HG03460 (cell line): ENCODE measurements around the gene ZNF429.
"Not testable (repeated sequence)": the region's sequence is repeated elsewhere in the genome, so short reads cannot be mapped to it uniquely, and the experiment has no call there.

Source experiments
- ATAC-seq: cut with Tn5 transposase; IDR thresholded peaks from one replicate; pipeline ENCODE4 v1.9.1; 2021; ENCODE audit not compliant: unreplicated experiment

The ZNF429 gene

DNA sequence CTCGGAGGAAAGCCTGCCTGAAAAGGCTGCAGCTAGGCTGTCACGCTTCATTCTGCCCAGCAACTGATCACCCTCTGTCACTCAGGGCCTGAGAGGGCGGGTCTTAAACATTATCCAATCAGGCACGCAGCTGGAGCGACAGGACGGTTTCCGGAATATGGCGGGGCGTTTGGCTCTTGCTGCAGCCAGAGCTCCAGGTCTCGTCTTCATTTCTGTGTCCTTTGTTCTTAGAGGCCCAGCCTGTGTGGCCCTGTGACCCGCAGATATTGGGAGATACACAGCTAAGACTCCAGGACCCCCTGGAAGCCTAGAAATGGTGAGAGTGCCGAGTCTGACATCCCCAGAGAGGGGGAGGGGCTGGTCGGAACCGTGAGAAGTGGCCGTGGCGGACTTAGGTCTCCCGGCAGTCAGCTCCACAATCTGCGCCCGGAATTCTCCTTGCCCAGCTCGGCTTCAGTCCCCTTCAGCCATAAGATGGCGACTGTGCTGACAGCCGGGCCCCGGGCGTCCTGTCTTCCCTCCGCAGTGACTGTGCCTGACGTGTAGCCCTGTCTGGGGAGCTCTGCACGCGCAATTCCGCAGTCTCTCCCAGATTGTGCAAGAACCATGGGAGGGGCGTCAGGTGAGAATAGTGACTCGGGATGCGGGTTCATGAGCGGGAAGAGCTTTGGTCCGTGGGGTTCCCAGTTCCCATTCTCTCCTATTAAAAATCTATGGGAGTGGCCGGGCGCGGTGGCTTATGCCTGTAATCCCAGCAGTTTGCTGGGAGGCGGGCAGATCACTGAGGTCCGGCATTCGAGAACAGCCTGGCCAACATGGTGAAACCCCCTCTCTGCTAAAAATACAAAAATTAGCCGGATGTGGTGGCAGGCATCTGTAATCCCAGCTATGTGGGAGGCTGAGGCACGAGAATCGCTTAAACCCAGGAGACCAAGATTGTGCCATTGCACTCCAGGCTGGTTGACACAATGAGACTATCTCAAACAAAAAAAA lies at the start of gene ZNF429:
Gene ZNF429 (plus strand): TSS at position 144 of the 993 bp plus-strand sequence. CDS start 170 bp downstream, at position 314.
- peak; percentile 100 for ATAC-seq

DNA sequence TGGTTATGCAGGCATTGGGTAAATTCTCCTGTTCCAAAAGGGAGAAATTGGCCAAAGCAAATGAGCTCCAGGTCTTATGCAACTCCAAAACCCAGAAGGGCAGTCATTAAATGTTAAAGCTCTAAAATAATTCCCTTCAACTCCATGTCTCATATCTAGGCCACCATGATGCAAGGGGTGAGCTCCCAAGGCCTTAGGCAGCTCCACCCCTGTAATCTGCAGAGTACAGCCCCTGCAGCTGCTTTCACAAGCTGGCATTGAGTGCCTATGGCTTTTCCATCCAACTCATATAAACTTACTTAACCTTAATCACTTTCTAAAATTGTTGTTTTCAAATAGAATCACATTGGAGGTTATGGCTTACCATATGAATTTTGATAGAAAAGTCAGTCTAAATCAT lies 44.7 kb upstream of the ZNF429 start:
- no peak for ATAC-seq

DNA sequence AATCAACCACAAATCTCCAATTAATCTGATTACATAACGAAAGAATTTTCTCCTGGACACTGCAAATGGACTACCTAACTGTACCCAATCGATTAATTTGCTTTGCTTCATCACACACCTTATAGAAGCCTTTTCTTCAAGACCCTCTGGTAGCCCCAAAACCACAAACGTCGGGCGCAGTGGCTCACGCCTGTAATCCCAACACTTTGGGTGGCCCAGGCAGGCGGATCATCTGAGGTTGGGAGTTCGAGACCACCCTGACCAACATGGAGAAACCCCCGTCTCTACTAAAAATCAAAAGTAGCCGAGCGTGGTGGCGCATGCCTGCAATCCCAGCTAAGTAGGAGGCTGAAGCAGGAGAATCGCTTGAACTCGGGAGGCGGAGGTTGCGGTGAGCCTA lies 42.9 kb upstream of the ZNF429 start:
- no peak for ATAC-seq

DNA sequence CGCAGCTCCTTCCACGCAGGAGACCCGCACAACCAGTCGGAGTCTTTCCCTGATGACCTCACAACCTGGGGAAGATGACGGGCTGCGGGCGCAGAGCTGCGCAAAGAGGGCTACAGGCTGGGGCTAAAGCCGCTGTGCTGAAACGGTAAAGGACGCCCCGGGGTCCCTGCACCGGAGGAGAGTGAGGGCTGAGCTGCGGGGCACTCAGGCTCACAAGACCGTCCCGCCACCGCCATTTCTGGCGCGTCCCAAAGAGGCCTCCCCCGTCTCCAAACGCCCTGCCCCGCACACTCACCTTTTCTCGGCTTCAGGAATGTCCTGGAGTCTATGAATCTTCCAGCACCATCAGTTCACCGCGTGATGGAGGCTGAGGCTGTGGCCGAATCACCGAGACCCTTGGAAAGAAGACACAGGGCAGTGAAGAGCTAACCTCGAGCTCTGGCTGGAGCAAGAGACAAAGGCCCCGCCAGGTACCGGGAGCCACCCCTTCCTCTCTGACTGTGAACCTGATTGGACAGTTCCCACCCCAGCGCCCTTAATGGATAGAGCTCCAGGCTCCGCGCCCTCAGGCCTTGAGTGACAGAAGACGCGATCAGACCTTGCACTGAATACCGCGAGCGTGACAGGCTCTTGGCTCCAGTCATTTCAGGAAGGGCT lies 41.8 kb upstream of the ZNF429 start:
- ATAC-seq: no peak

DNA sequence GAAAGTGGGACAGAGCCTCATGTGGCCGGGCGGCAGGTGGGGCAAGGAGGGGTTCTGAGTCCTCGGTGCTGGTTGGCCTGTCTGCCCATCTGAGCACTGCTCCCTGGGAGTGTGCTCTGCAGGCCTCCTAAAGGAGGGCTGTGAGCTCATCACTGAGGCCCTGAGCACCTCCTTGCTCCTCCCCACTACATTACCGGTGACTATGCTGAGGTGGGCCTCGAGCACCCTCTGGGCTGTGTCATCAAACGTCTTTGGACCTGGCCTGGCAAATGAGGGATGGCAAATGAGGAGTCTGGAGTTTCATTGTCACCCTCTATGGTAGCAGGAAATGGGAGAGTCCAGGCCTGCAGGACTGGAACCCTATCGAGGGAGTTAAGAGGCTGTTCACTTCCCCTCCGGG lies 38.8 kb upstream of the ZNF429 start:
- ATAC-seq: no peak

DNA sequence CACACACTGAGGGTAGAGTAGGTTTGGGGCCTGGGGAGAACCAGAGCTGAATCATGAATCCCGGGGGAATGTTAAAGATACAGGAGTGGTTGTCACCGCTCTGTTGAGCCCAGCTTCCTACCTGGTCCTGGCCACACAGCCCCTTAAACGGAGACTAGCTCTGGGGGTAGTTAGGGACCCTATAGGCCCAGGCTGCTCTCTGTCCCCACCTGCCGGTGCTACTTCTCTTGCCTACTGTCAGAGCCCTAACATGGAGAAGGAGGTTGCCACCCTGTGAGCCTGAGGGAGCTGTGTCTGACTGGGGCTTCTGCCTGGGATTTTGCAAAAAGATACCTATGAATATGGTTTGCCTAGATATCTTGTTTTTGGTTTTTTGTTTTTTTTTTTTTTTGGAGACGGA lies 36.6 kb upstream of the ZNF429 start:
- ATAC-seq: no peak

DNA sequence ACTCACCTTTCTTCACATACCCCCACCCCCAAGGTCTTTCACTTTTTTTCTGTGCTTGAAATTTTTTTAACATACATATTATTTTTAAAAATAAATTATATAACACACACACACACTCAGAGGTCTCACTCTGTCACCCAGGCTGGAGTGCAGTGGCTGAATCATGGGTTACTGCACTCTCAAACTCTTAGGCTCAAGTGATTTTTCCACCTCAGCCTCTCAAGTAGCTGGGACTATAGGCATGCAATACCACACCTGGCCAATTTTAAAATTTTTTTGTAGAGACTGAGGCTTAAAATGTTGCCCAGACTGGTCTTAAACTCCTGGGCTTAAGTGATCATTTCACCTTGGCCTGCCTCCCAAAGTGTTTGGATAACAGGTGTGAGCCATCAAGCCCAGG lies 32.9 kb upstream of the ZNF429 start:
- no peak for ATAC-seq

DNA sequence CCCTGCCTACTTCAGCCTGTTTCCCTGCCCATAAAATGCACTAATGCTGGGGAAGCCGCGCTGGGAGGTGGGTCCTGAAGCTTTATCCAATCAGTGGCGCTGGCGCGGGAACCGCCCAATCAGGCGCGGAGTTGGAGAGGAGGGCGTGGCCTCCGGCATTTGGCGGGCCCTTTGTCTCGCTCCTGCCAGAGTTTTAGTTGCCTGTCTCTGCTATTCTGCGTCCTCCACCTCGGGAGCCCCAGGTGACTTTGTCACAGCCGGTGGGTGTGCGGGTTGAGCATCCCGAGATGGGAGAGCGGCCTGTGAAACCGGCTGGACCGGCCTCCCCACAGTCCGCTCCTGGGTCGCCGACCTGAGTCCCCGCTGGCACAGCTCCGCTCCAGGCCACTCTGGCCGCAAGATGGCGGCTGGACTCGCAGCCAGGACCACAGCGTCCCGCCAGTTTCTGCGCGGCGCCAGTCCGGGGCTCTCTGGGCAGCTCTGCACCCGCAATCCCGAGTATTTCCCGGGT lies 30.7 kb upstream of the ZNF429 start:
- ATAC-seq: no peak

DNA sequence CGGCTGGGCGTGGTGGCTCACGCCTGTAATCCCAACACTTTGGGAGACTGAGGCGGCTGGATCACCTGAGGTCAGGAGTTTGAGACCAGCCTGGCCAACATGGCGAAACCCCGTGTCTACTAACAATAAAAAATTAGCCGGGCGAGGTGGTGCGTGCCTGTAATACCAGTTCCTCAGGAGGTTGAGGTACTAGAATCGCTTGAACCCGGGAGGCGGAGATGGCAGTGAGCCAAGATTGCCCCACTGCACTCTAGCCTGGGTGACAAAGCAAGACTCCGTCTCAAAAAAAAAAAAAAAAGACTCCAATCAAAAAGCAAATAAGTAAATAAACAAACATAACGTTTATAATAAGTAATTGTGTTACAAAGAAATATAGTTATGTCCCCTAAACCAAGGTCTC lies 23.0 kb upstream of the ZNF429 start:
- ATAC-seq: not testable (repeated sequence)

DNA sequence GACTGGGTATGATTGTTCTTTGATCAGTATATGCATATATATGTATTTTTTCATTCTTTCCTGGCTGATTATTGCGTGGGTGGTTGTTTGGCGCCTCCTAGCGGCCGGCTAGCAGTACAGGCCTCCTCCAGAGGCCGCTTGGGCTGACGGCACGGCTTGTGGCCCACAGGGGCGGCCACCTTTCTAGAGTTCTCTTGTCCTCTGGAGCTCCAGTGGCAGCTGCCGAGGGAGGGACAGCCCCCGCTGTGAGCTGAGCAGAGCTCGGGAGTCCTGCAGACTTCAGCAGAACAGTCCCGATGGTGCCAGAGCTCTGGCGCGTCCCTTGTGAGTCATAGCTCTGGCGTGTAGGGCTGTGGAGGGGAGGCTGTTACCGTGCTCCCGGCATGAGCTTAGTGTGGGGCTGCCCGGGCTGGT lies 22.5 kb upstream of the ZNF429 start:
- ATAC-seq: no peak

DNA sequence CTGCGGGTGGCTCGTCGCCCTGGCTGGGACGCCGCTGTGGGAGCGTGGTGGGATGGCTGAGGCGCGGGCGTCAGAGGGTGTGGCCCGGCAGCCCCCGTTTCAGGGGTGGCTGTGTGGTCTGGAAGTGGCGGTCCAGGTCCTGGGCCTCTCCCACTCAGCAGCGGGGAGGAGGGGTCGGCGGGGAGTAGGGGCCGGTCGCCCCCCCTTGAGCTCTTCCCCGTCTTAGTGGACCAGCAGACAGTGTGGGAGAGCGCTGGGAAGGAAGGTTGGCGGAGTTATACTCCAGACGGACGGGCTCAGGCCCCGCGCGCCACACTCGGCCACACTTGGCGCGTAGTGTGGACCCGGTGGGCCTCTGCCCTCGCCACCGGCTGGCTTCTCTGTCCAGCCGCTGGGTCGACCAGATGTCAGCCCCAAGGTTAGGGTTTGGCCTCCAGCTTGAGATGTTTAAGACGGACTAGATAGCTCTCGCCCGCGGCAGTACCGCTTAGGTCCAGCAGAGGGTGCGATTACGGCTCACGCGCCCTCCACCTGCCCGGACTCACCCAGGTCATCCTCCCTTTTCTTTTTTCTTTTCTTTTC lies 21.7 kb upstream of the ZNF429 start:
- no peak for ATAC-seq

DNA sequence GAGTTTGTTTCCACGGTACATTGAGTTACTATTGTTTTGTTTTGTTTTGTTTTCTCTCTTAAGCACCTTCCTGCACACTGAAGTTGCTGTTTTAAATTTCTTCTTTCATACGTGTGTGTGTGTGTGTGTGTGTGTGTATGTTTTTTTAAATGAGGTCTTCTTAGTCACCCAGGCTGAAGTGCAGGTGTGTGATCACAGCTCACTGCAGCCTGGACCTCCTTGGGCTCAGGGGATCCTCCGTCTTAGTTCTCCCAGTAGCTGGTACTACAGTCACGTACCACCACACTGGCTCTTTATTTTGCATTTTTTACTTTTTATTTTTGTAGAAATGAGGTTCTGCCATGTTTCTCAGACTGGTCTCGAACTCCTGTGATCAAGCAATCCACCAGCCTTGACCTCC lies 20.8 kb upstream of the ZNF429 start:
- ATAC-seq: no peak

DNA sequence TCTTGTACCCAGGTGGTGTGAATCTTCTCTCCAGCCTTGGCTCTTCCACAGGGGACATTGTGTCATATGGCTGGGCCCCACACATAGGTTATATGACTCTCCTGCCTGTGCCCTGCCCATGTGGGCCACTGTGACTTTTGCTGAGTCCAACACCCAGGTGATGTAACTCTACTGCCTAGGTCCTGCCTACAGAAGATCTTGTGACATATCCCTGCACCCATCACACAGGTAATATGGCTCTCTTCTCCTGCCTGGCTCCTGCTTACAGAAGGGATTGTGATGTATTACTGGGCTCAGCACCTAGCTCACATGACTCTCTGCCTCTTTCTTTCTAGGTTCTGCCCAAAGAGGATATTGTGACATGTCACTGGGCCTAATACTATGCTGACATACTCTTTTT lies 19.5 kb upstream of the ZNF429 start:
- no peak for ATAC-seq

DNA sequence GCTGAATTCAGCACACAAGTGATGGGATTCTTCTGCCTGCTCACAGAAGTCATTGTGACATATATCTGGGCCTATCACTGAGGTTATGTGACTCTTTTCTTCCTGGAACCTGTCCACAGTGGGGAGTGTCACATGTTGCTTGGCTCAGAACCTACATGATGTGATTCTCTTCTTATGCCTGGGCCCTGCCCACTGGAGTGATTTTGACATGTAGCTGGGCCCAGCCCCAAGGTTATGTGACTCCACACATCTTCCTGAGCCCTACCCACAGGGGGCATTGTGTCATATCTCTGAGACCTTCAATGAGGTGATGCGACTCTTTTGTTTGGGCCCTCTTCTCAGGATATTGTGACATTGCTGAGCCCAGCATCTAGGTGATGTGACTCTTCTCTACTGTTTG lies 17.4 kb upstream of the ZNF429 start:
- no peak for ATAC-seq

DNA sequence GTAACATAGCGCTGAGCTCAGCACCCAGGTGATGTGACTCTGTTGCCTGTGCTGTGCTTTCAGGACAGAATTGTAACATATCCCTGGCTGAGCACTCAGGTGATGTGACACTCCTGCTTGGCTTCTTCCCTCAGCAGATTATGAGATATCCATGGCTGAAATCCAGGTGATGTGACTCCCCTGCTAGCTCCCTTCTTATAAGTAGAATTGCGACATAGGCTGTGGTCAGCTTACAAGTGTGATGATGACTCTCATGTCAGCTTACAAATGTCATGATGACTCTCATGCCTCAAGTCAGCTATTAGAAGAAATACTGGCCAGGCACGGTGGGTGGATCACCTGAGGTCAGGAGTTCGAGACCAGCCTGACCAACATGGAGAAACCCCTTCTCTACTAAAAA lies 14.3 kb upstream of the ZNF429 start:
- no peak for ATAC-seq

DNA sequence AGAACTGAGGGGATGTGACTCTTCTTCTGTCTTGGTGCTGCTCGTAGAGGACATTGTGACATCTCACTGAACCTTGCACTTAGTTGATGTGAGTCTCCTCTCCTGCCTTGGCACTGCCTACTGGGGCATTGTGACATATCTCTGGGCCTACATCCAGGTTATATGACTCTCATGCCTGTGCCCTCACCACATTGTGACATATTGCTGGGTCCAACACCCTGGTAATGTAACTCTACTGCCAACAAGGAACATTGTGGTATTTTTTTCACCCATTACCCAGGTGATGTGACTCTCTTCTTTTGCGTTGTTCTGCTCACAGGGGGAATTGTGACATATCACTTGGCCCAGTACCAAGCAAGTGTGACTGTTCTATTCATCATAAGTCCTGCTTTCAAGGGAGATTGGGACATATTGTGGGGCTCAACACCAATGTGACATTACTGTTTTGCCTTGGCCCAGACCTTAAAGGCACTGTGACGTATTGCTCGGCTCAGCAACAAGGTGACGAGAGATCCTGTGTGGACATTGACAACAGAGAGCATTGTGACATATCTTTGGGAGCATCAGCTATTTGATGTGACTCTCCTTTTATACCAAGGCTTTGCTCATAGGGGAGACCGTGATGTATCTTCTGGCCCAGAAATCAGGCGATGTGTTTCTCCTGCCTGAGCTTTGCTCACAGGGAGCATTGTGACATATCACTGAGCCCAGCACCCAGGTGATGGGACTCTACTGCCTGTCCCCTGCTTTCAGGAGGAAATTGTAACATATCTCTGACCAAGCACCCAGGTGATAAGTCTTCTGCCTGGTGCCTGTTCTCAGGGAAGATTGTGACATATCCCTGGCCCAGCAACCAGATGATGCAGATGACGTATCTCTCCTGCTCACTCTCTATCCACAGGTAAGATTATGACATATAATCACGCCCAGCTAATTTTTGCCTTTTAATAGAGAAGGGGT lies 12.2 kb upstream of the ZNF429 start:
- no peak for ATAC-seq

DNA sequence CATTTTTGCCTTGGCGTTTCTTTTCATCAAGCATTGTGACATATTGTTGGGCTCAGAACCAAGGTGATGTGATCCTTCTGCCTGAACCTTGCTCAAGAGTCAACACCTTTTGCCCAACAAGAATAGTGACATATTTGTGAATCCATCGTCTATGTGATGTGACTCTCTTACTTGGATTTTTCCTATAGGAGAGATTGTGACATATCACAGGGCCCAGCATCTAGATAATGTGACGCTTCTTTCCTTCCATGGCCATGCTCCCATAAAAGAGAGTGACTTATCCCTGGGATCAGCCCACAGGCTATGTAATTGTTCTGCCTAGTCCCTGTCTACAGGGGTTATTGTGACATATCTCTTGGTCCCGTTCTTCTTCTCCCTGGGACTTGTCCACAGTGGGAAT lies 8.5 kb upstream of the ZNF429 start:
- no peak for ATAC-seq

DNA sequence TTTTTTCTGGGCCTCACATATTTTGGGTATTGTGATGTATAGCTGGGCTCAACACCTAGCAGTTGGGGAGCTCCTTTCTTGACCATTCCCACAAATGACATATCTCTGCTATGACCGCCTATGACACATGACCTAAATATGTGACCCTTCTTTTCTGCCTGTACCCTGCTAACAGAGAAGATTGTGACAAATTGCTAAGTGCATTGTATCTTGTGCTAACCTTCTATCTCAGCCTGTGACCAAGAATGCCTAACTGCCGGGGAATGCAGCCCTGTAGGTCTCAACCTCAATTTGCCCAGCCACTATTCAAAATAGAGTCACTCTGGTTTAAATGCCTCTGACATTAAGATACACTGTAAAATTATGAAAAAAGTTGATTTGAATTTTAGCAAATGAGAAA lies 6.8 kb upstream of the ZNF429 start:
- ATAC-seq: no peak

DNA sequence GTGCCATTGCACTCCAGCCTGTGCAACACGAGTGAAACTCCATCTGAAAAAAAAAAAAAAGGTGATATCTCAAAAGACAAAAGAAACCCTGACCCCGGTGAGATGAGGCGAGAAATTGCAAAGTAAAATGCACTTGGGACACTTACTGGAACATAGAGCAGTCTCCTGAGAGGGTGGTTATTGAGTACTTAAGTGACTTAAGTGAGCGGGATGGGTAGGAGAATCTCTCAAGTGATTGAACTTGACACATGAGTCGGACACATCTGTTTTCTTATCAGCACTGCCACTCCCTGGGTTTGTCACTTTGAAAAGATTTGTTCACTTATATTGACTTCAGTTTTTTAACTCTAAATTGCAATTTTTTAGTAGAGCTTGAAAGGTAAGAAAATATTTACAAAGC lies 2.8 kb downstream of the ZNF429 start:
- ATAC-seq: no peak

DNA sequence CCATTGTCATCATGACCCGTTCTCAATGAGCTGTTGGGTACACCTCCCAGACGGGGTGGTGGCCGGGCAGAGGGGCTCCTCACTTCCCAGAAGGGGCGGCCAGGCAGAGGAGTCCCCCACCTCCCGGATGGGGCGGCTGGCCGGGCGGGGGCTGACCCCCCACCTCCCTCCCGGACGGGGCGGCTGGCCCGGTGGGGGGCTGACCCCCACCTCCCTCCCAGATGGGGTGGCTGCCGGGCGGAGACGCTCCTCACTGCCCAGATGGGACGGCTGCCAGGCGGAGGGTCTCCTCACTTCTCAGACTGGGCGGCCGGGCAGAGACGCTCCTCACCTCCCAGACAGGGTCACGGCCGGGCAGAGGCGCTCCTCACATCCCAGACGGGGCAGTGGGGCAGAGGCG lies 5.7 kb downstream of the ZNF429 start:
- ATAC-seq: not testable (repeated sequence)

DNA sequence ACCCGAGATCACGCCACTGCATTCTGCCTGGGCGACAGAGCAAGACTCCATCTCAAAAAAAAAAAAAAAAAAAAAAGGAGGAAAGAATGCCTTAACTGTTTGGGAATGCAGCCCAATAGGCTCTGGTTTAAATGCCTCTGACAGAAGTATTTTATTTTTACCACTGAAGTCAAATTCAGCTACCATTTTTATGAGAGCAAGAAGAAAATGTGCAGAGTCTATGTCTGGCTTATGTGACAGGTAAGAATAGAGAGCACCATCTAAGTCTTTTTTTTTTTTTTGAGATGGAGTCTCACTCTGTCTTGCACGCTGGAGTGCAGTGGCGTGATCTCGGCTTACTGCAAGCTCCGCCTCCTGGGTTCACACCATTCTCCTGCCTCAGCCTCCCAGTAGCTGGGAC lies 7.2 kb downstream of the ZNF429 start:
- ATAC-seq: not testable (repeated sequence)
